Psoas muscle (tissue), 8 donors: ENCODE results near the gene SPECC1. TPM values are rescaled to one million over a fixed set of nuclear protein-coding genes. Genes with fewer than 3 reads are reported as not detected.
"Not testable (repeated sequence)": the region's sequence is repeated elsewhere in the genome, so short reads cannot be mapped to it uniquely, and the experiment has no call there.

Experiments
- ATAC-seq, 4 donors: fragments of 200-7000 bp; cut with Tn5 transposase; one replicate each; pipeline ENCODE4 v1.9.1; 2020; ENCODE audit warnings: moderate library complexity in 3 of 4, mild to moderate bottlenecking in 2 of 4
- DNase-seq, 2 donors: peaks; one replicate each; pipeline ENCODE4 v3.0.0-alpha.2; 2020
- H3K27ac ChIP-seq: fragments of 200-600 bp; one replicate; pipeline ENCODE4 v1.8.0; 2022
- H3K27me3 ChIP-seq, 3 donors: fragments of 200-600 bp in 1 of 3; one replicate each; pipeline versions ENCODE4 v1.6.1 to v1.8.0; 2013 to 2022; ENCODE audit warnings: low read length in 2 of 3, mild to moderate bottlenecking in 2 of 3, moderate library complexity in 1 of 3; ENCODE audit not compliant: insufficient read depth in 3 of 3
- H3K36me3 ChIP-seq, 2 donors: fragments of 200-600 bp in 1 of 2; one replicate each; pipeline versions ENCODE4 v1.6.1 to v1.8.0; 2013 to 2022; ENCODE audit warnings: low read depth in 1 of 2, mild to moderate bottlenecking in 1 of 2, moderate library complexity in 1 of 2; ENCODE audit not compliant: insufficient read depth in 1 of 2
- H3K4me1 ChIP-seq: fragments of 200-600 bp; one replicate; pipeline ENCODE4 v1.8.0; 2022
- H3K4me3 ChIP-seq: fragments of 200-600 bp; one replicate; pipeline ENCODE4 v1.8.0; 2022; ENCODE audit warnings: mild to moderate bottlenecking
- H3K9me3 ChIP-seq: fragments of 200-600 bp; one replicate; pipeline ENCODE4 v1.8.0; 2022
- CTCF ChIP-seq: fragments of 200-600 bp; IDR thresholded peaks from one replicate; pipeline ENCODE4 v1.8.0; 2022; ENCODE audit warnings: antibody characterized with exemption
- WGBS, 3 donors: extraction: QIAGEN DNeasy Blood & Tissue Kit; methylation state at CpG; one replicate each; pipeline versions ENCODE4 v1.1.6 to v1.1.7; 2013; 5-methylcytosine and 5-hydroxymethylcytosine counted together
- intact Hi-C, 2 donors: fragments of 100-400 bp; cut with DNase I; formaldehyde crosslinking; loops; one replicate each; pipeline versions ENCODE4 v1.11.0 to v1.14.2; 2022
- polyA plus RNA-seq, 3 donors: library from polyadenylated mRNA; stranded (reverse); fragments of 200-250 nt; gene quantifications; one replicate each; pipeline ENCODE4 v1.2.3, GENCODE V29; 2013
- total RNA-seq, 4 donors: library from RNA; stranded (reverse); fragmentation: NEBNext Ultra II Directional in 2 of 4; extraction: Animal tissue kit (Norgen Biotek cat#: 25700) in 2 of 4; gene quantifications; one replicate each; pipeline versions ENCODE4 v1.2.1 to v1.2.4, GENCODE V29; 2021 to 2023
- donor health status: healthy with polysubstance abuse.
- donor health status: DM: no; HTN: no; CAD: no; lungs with moderate emphysema.
- donor health status: Bipolar disorder and iron deficiency.
- donor health status: healthy.
- donor health status: DM: yes; HTN: yes; CAD: no.
- donor health status: DM: no; HTN: no; CAD: no.
- donor health status: DM: no; HTN: no; CAD: no.
- donor health status: DM: yes; HTN: yes; CAD: no.

Gene SPECC1
- total and polyA plus RNA-seq, 7 donors = 2.0 to 11.3 (median 4.7) TPM

GRCh38 chr17:20010099-20010863 lies 1.1 kb downstream of the SPECC1 start:
- intact Hi-C loops = no loop called here
- Histone ChIP-seq H3K9me3 (no peaks in the 10 kb centered on the region), H3K4me3 (peak overlapping the region; percentile 72), H3K36me3 (no peaks in the 10 kb centered on the region), H3K27ac (peak overlapping the region; percentile 43), H3K27me3 (peaks cover 0 to 57% (median 7%) of the 10 kb centered on the region in 3 donors), H3K4me1 (peaks cover 4% of the 10 kb centered on the region)
- DNase-seq = no peak
- no peak for TF ChIP-seq CTCF
- 17 to 20% (median 18%) methylated on average over 11 of the region's 11 CpGs for WGBS, 3 donors
- peak in 2 of 4 donors; percentile 19 to 31 for ATAC-seq

- DNase-seq (no peak), ATAC-seq (no peak)
- Histone ChIP-seq H3K4me1 (peaks cover 4% of the 10 kb centered on the region), H3K36me3 (no peaks in the 10 kb centered on the region), H3K9me3 (no peaks in the 10 kb centered on the region), H3K4me3 (no peak overlapping the region), H3K27ac (no peak overlapping the region), H3K27me3 (peaks cover 0 to 53% (median 7%) of the 10 kb centered on the region in 3 donors)
- no peak for TF ChIP-seq CTCF
- 63 to 83% (median 76%) methylated on average over 1 of the region's 1 CpG for WGBS, 3 donors
- intact Hi-C loops = no loop called here
Measured at GRCh38 chr17:20010936-20011335, 1.8 kb downstream of the SPECC1 start.

GRCh38 chr17:20012017-20012536 lies 2.9 kb downstream of the SPECC1 start:
- WGBS, 3 donors = 78 to 85% (median 82%) methylated on average over 2 of the region's 2 CpGs
- Histone ChIP-seq H3K4me1 (peaks cover 4% of the 10 kb centered on the region), H3K27me3 (peaks cover 0 to 53% (median 7%) of the 10 kb centered on the region in 3 donors), H3K27ac (no peak overlapping the region), H3K4me3 (no peak overlapping the region), H3K9me3 (no peaks in the 10 kb centered on the region), H3K36me3 (no peaks in the 10 kb centered on the region)
- no peak for ATAC-seq
- no peak for TF ChIP-seq CTCF
- intact Hi-C loops = no loop called here
- DNase-seq = no peak

GRCh38 chr17:20016475-20016992 lies 7.4 kb downstream of the SPECC1 start:
- intact Hi-C loops, ATAC-seq, H3K4me3 ChIP-seq, H3K4me1 ChIP-seq, DNase-seq, H3K27ac ChIP-seq, H3K36me3 ChIP-seq, H3K9me3 ChIP-seq: not testable (repeated sequence)
- 93 to 96% (median 95%) methylated on average over 25 to 32 of the region's 32 CpGs for WGBS, 3 donors
- H3K27me3 ChIP-seq = peaks cover 0 to 27% (median 4%) of the 10 kb centered on the region in 3 donors

- WGBS, 3 donors = 70 to 79% (median 76%) methylated on average over 4 of the region's 4 CpGs
- Histone ChIP-seq H3K9me3 (no peaks in the 10 kb centered on the region), H3K36me3 (no peaks in the 10 kb centered on the region), H3K4me3 (no peak overlapping the region), H3K4me1 (no peaks in the 10 kb centered on the region), H3K27ac (no peak overlapping the region), H3K27me3 (no peaks in the 10 kb centered on the region)
- DNase-seq (no peak), ATAC-seq (no peak)
- TF ChIP-seq CTCF = no peak
- intact Hi-C loops = no loop called here
Measured at GRCh38 chr17:20022701-20023100, 13.5 kb downstream of the SPECC1 start.
